Hepatocyte (in vitro differentiated cells): ENCODE measurements around the gene IL4R. TPM values are rescaled to one million over a fixed set of nuclear protein-coding genes. Genes with fewer than 3 reads are reported as not detected.

Source experiments
- DNase-seq: peaks from one replicate; pipeline ENCODE4 v3.0.0-alpha.2; 2016; ENCODE audit warnings: low spot score
- H2AFZ ChIP-seq: fragments of 200-600 bp; sonication (generic); 2 replicates; pipeline ENCODE4 v1.6.0; 2016; ENCODE audit warnings: antibody characterized with exemption, mild to moderate bottlenecking
- H3K27ac ChIP-seq: fragments of 200-600 bp; sonication (generic); 2 replicates; pipeline ENCODE4 v1.5.1; 2016; ENCODE audit warnings: mild to moderate bottlenecking
- H3K27me3 ChIP-seq: fragments of 200-600 bp; sonication (generic); 2 replicates; pipeline ENCODE4 v1.6.1; 2016
- H3K36me3 ChIP-seq: fragments of 200-600 bp; sonication (generic); replicated peaks from 2 replicates; pipeline ENCODE4 v1.5.1; 2016; ENCODE audit warnings: low read depth; ENCODE audit not compliant: insufficient read depth
- H3K4me1 ChIP-seq: fragments of 200-600 bp; sonication (generic); 2 replicates; pipeline ENCODE4 v1.5.1; 2016; ENCODE audit warnings: mild to moderate bottlenecking, moderate library complexity; ENCODE audit not compliant: insufficient read depth
- H3K4me2 ChIP-seq: fragments of 200-600 bp; sonication (generic); 2 replicates; pipeline ENCODE4 v1.6.0; 2016
- H3K4me3 ChIP-seq: fragments of 200-600 bp; sonication (generic); 2 replicates; pipeline ENCODE4 v1.5.1; 2016; ENCODE audit warnings: mild to moderate bottlenecking
- H3K79me2 ChIP-seq: fragments of 200-600 bp; sonication (generic); 2 replicates; pipeline ENCODE4 v1.6.0; 2017; ENCODE audit warnings: mild to moderate bottlenecking
- H3K9me2 ChIP-seq: fragments of 200-600 bp; sonication (generic); replicated peaks from 2 replicates; pipeline ENCODE4 v1.6.0; 2017; ENCODE audit warnings: mild to moderate bottlenecking; ENCODE audit not compliant: insufficient read depth
- H3K9me3 ChIP-seq: fragments of 200-600 bp; sonication (generic); 2 replicates; pipeline ENCODE4 v1.5.1; 2016; ENCODE audit warnings: low read depth, mild to moderate bottlenecking
- H4K20me1 ChIP-seq: fragments of 200-600 bp; sonication (generic); 2 replicates; pipeline ENCODE4 v1.6.0; 2016; ENCODE audit warnings: mild to moderate bottlenecking; ENCODE audit not compliant: insufficient read depth, poor library complexity, severe bottlenecking
- EZH2 ChIP-seq: fragments of 200-600 bp; sonication (generic); IDR thresholded peaks from 2 replicates; pipeline ENCODE4 v1.6.1; 2016; ENCODE audit warnings: antibody characterized with exemption, mild to moderate bottlenecking, borderline replicate concordance
- EZH2phosphoT487 ChIP-seq: fragments of 200-600 bp; sonication (generic); IDR thresholded peaks from one replicate; pipeline ENCODE4 v1.6.1; 2018; ENCODE audit warnings: antibody characterized with exemption, mild to moderate bottlenecking, low read depth, moderate library complexity; ENCODE audit not compliant: unreplicated experiment, severe bottlenecking
- WGBS: methylation state at CpG from one replicate; pipeline ENCODE4 v1.1.6; 2016; ENCODE audit warnings: low lambda C conversion rate; ENCODE audit errors: missing lambda C conversion rate; 5-methylcytosine and 5-hydroxymethylcytosine counted together
- polyA plus RNA-seq: library from polyadenylated mRNA; unstranded; fragments of >200 nt; fragmentation: Nextera tagmentation; extraction: Ambion mirVana; gene quantifications from 2 replicates; pipeline ENCODE4 v1.2.1, GENCODE V29; 2016
- total RNA-seq: library from RNA; depleted of rRNA; stranded (reverse); fragments of >200 nt; gene quantifications from 2 replicates; pipeline ENCODE4 v1.2.3, GENCODE V29; 2014
- TF ChIP-seq, protein P1 (sequence below): fragments of 200-600 bp; sonication (generic); IDR thresholded peaks from 2 replicates; pipeline ENCODE4 v1.5.1; 2016; ENCODE audit warnings: antibody characterized with exemption, mild to moderate bottlenecking; ENCODE audit not compliant: poor library complexity

IL4R gene
- total and polyA plus RNA-seq, 2 experiments from 2014 or later = 22.3 to 23.6 TPM

DNA sequence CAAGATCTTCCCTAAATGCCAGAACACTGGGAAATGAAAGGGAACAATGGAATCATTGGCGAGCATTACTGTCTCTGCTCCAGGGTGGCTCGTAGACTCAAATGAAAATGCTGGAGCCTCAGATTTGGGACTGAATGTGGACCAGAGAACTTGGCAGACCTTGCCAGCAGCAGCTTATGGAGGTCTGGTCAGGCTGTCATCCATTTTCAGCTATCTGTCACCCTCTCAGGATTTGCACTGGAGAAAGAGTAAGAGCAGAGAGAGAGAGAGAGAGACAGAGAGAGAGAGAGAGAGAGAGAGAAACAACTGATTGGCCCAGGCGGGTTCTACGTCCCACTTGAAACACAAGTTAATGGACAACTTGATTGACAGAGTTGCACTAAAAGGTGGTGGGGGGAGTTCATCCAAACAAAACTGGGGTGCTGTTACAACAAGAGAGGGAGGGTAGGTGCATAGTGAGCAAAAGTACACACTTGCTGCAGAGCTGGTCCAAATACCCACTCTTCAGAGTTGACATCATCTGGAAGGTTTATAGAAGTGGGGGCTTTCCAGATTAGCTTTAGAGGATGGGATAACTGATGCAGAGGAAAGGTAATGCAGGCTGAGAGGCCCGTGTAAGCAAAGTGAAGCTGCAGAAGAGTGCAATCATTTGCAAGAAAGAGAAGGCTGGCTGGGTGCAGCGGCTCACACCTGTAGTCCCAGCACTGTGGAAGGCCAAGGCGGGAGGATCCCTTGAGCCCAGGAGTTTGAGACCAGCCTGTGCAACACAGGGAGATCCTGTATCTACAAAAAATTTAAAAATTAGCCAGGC, 28.7 kb upstream of the IL4R start:
- no peak overlapping the region for H3K4me2 ChIP-seq
- H3K4me1 ChIP-seq = no peaks in the 10 kb centered on the region
- TF ChIP-seq, protein P1, sequence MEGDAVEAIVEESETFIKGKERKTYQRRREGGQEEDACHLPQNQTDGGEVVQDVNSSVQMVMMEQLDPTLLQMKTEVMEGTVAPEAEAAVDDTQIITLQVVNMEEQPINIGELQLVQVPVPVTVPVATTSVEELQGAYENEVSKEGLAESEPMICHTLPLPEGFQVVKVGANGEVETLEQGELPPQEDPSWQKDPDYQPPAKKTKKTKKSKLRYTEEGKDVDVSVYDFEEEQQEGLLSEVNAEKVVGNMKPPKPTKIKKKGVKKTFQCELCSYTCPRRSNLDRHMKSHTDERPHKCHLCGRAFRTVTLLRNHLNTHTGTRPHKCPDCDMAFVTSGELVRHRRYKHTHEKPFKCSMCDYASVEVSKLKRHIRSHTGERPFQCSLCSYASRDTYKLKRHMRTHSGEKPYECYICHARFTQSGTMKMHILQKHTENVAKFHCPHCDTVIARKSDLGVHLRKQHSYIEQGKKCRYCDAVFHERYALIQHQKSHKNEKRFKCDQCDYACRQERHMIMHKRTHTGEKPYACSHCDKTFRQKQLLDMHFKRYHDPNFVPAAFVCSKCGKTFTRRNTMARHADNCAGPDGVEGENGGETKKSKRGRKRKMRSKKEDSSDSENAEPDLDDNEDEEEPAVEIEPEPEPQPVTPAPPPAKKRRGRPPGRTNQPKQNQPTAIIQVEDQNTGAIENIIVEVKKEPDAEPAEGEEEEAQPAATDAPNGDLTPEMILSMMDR = no peak
- TF ChIP-seq EZH2phosphoT487 = no peak
- no peak for TF ChIP-seq EZH2
- DNase-seq = no peak
- no peaks in the 10 kb centered on the region for H3K79me2 ChIP-seq
- WGBS = 86% methylated on average over 7 of the region's 7 CpGs
- H2AFZ ChIP-seq = no peak overlapping the region
- H3K9me2 ChIP-seq = no peaks in the 10 kb centered on the region
- no peak overlapping the region for H3K4me3 ChIP-seq
- H3K9me3 ChIP-seq = no peaks in the 10 kb centered on the region
- H4K20me1 ChIP-seq = no peaks in the 10 kb centered on the region
- no peaks in the 10 kb centered on the region for H3K36me3 ChIP-seq
- no peak overlapping the region for H3K27ac ChIP-seq
- H3K27me3 ChIP-seq = no peaks in the 10 kb centered on the region

- DNase-seq = no peak
- H3K4me3 ChIP-seq = no peak overlapping the region
- WGBS = 91% methylated on average over 6 of the region's 6 CpGs
- no peaks in the 10 kb centered on the region for H3K36me3 ChIP-seq
- H3K9me2 ChIP-seq = no peaks in the 10 kb centered on the region
- no peak overlapping the region for H3K27ac ChIP-seq
- H3K27me3 ChIP-seq = no peaks in the 10 kb centered on the region
- no peaks in the 10 kb centered on the region for H3K9me3 ChIP-seq
- no peaks in the 10 kb centered on the region for H4K20me1 ChIP-seq
- no peaks in the 10 kb centered on the region for H3K4me1 ChIP-seq
- TF ChIP-seq EZH2phosphoT487 (no peak), EZH2 (no peak)
- TF ChIP-seq, protein P1 = no peak
- H3K79me2 ChIP-seq = no peaks in the 10 kb centered on the region
- H3K4me2 ChIP-seq = no peak overlapping the region
- H2AFZ ChIP-seq = no peak overlapping the region
These were observed 28.0 kb upstream of the IL4R start for GRCh38 chr16:27285676-27286196.

DNA sequence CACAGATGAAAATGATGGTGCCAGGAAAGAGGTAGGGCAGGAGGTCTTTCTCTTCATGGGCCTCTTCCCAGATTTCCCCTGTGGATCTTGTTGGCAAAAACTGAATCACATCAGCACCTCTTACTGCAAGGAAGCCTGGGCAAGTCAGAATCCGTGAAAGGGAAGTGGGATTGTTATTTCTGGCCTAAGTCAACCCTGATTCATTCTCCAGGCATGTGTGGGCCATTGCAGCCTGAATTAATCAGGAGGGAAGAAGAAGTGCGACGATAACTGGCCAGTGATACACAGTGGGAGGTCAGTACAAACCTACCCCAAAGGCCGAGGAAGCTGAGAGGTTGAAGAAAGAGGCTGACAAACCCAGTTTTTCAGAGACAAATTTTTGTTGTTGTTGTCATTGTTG, 27.3 kb upstream of the IL4R start:
- no peaks in the 10 kb centered on the region for H3K4me1 ChIP-seq
- no peaks in the 10 kb centered on the region for H3K27me3 ChIP-seq
- 78% methylated on average over 4 of the region's 4 CpGs for WGBS
- H4K20me1 ChIP-seq = no peaks in the 10 kb centered on the region
- no peaks in the 10 kb centered on the region for H3K36me3 ChIP-seq
- no peak overlapping the region for H3K27ac ChIP-seq
- H3K4me2 ChIP-seq = no peak overlapping the region
- H3K9me2 ChIP-seq = no peaks in the 10 kb centered on the region
- no peak for DNase-seq
- H2AFZ ChIP-seq = no peak overlapping the region
- H3K9me3 ChIP-seq = no peaks in the 10 kb centered on the region
- H3K79me2 ChIP-seq = no peaks in the 10 kb centered on the region
- TF ChIP-seq EZH2 = no peak
- no peak for TF ChIP-seq EZH2phosphoT487
- TF ChIP-seq, protein P1 = no peak
- H3K4me3 ChIP-seq = no peak overlapping the region
